NT2/D1 (cell line): ENCODE data around the gene ETFBKMT.

Experiments used
- DNase-seq: peaks from one replicate; pipeline ENCODE4 v3.0.0-alpha.2; 2011; ENCODE audit warnings: low read depth, low spot score
- H3K27me3 ChIP-seq: 2 replicates; pipeline ENCODE4 v1.6.0; 2011; ENCODE audit warnings: mild to moderate bottlenecking; ENCODE audit not compliant: insufficient read length, insufficient read depth
- H3K36me3 ChIP-seq: 2 replicates; pipeline ENCODE4 v1.6.1; 2011; ENCODE audit warnings: mild to moderate bottlenecking, low read length, mixed read lengths; ENCODE audit not compliant: insufficient read depth, insufficient read length
- H3K4me1 ChIP-seq: 2 replicates; pipeline ENCODE4 v1.5.1; 2011; ENCODE audit not compliant: insufficient read depth, insufficient read length
- H3K4me3 ChIP-seq: 2 replicates; pipeline ENCODE4 v1.5.1; 2011; ENCODE audit warnings: low read depth; ENCODE audit not compliant: insufficient read length
- H3K9ac ChIP-seq: 2 replicates; pipeline ENCODE4 v1.6.0; 2011; ENCODE audit warnings: low read depth; ENCODE audit not compliant: insufficient read length
- H3K9me3 ChIP-seq: 2 replicates; pipeline ENCODE4 v1.5.1; 2011; ENCODE audit warnings: mild to moderate bottlenecking, low read length; ENCODE audit not compliant: insufficient read depth
- SUZ12 ChIP-seq: IDR thresholded peaks from 2 replicates; pipeline ENCODE4 v1.6.1; 2011; ENCODE audit not compliant: insufficient read length, insufficient read depth; ENCODE audit errors: extremely low read depth
- YY1 ChIP-seq: IDR thresholded peaks from 2 replicates; pipeline ENCODE4 v1.6.1; 2011; ENCODE audit not compliant: insufficient read length, insufficient read depth
- ZNF274 ChIP-seq: IDR thresholded peaks from 2 replicates; pipeline ENCODE4 v1.6.1; 2011; ENCODE audit warnings: mild to moderate bottlenecking, low read depth, low read length

ETFBKMT gene

DNA sequence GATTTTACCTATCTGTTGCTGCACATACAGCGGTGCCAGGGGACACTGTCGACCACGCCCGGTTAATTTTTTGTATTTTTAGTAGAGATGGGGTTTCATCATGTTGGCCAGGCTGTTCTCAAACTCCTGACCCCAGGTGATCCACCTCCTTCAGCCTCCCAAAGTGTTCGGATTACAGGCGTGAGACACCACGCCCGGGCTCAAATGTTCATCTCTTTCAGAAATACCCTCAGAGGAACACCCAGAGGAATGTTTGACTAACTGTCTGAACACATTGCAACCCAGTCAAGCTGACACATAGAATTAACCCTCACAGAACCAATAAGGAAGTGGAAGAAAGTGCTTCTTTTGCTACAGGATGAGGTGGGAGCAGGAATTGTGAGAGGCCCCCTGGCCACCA lies 15.0 kb upstream of the ETFBKMT start:
- Histone ChIP-seq H3K9me3 (no peaks in the 10 kb centered on the region), H3K27me3 (no peaks in the 10 kb centered on the region), H3K36me3 (no peaks in the 10 kb centered on the region), H3K4me3 (no peak overlapping the region), H3K4me1 (peaks cover 3% of the 10 kb centered on the region), H3K9ac (no peak overlapping the region)
- TF ChIP-seq SUZ12, result no peak
- no peak for TF ChIP-seq YY1
- TF ChIP-seq ZNF274, result no peak
- DNase-seq, result no peak

DNA sequence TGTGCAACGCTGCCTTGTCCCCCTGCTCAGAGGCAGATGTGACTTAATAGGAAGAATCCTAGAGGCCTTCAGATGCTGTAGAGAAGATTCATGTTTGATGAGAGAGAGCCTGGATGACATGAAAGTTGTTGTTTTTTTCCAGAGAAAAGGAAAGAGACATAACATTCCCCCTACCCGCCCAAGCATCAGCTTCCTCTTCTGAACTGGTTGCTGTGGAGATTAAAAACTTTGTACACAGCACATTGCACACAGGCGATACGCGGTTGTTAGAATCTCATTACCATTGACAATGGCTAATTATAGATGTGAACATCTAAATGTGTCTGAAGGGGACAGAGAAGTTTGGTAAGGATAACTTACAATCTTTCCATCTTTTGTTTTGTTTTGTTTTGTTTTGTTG lies 13.6 kb upstream of the ETFBKMT start:
- H3K4me3 ChIP-seq, result no peak overlapping the region
- no peaks in the 10 kb centered on the region for H3K9me3 ChIP-seq
- H3K27me3 ChIP-seq, result no peaks in the 10 kb centered on the region
- H3K4me1 ChIP-seq, result peaks cover 3% of the 10 kb centered on the region
- no peaks in the 10 kb centered on the region for H3K36me3 ChIP-seq
- DNase-seq, result no peak
- TF ChIP-seq ZNF274, result no peak
- TF ChIP-seq YY1, result no peak
- no peak for TF ChIP-seq SUZ12
- H3K9ac ChIP-seq, result no peak overlapping the region

GRCh38 chr12:31647086-31647491 lies 12.4 kb upstream of the ETFBKMT start:
- Histone ChIP-seq H3K27me3 (no peaks in the 10 kb centered on the region), H3K4me3 (no peak overlapping the region)
- DNase-seq, result no peak

GRCh38 chr12:31650918-31651317 lies 8.6 kb upstream of the ETFBKMT start:
- peaks cover 3% of the 10 kb centered on the region for H3K4me1 ChIP-seq
- no peaks in the 10 kb centered on the region for H3K36me3 ChIP-seq
- H3K4me3 ChIP-seq, result no peak overlapping the region
- DNase-seq, result no peak
- H3K27me3 ChIP-seq, result no peaks in the 10 kb centered on the region
- H3K9ac ChIP-seq, result no peak overlapping the region
- TF ChIP-seq ZNF274, result no peak
- no peak for TF ChIP-seq SUZ12
- no peak for TF ChIP-seq YY1
- H3K9me3 ChIP-seq, result no peaks in the 10 kb centered on the region

More at GRCh38 chr12:31647086-31647491, 12.4 kb upstream of the ETFBKMT start:
- no peaks in the 10 kb centered on the region for H3K9me3 ChIP-seq
- H3K36me3 ChIP-seq, result no peaks in the 10 kb centered on the region
- H3K9ac ChIP-seq, result no peak overlapping the region
- TF ChIP-seq SUZ12, result no peak
- no peak for TF ChIP-seq ZNF274
- no peak for TF ChIP-seq YY1
- H3K4me1 ChIP-seq, result peaks cover 3% of the 10 kb centered on the region

GRCh38 chr12:31651893-31652521 lies 7.5 kb upstream of the ETFBKMT start:
- Histone ChIP-seq H3K36me3 (no peaks in the 10 kb centered on the region), H3K4me3 (no peak overlapping the region), H3K9ac (no peak overlapping the region), H3K27me3 (no peaks in the 10 kb centered on the region), H3K4me1 (peaks cover 2% of the 10 kb centered on the region), H3K9me3 (no peaks in the 10 kb centered on the region)
- TF ChIP-seq ZNF274, result no peak
- DNase-seq, result no peak

- no peak overlapping the region for H3K9ac ChIP-seq
- H3K27me3 ChIP-seq, result no peaks in the 10 kb centered on the region
- no peaks in the 10 kb centered on the region for H3K36me3 ChIP-seq
- TF ChIP-seq SUZ12 (no peak), ZNF274 (no peak), YY1 (no peak)
- DNase-seq, result no peak
- H3K4me1 ChIP-seq, result no peaks in the 10 kb centered on the region
- H3K9me3 ChIP-seq, result no peaks in the 10 kb centered on the region
- H3K4me3 ChIP-seq, result no peak overlapping the region
Measured at GRCh38 chr12:31655208-31655607, 4.3 kb upstream of the ETFBKMT start.

DNA sequence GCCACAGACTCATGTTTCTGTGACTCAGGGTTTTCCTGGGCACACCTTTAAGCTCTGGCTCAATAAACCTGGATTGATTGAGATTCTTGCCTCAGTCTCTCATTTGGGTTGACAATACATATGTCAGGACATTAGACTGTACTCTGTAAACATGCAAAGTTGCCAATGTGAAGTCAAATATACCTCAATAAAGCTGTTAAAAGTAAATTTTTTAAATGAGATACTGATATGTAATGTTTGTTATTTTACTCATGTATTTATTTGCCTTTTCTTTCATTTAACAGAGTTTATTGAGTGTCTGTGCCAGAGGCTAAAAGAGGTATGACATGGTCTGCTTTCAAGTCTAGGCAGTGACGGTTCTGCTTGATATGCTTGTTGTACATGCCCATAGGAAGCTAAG lies 3.7 kb upstream of the ETFBKMT start:
- Histone ChIP-seq H3K27me3 (no peaks in the 10 kb centered on the region), H3K9ac (no peak overlapping the region), H3K4me3 (no peak overlapping the region), H3K4me1 (no peaks in the 10 kb centered on the region), H3K9me3 (no peaks in the 10 kb centered on the region), H3K36me3 (no peaks in the 10 kb centered on the region)
- TF ChIP-seq YY1 (no peak), ZNF274 (no peak), SUZ12 (no peak)
- no peak for DNase-seq
